COLO829 (cell line): Measurements from ENCODE around the gene STARD10.
"Not testable (repeated sequence)": the region's sequence is repeated elsewhere in the genome, so short reads cannot be mapped to it uniquely, and the experiment has no call there.

ENCODE experiments used
- DNase-seq: peaks from one replicate; pipeline ENCODE4 v3.0.0; 2012; ENCODE audit warnings: low spot score

The STARD10 gene, protein sequence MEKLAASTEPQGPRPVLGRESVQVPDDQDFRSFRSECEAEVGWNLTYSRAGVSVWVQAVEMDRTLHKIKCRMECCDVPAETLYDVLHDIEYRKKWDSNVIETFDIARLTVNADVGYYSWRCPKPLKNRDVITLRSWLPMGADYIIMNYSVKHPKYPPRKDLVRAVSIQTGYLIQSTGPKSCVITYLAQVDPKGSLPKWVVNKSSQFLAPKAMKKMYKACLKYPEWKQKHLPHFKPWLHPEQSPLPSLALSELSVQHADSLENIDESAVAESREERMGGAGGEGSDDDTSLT

DNA sequence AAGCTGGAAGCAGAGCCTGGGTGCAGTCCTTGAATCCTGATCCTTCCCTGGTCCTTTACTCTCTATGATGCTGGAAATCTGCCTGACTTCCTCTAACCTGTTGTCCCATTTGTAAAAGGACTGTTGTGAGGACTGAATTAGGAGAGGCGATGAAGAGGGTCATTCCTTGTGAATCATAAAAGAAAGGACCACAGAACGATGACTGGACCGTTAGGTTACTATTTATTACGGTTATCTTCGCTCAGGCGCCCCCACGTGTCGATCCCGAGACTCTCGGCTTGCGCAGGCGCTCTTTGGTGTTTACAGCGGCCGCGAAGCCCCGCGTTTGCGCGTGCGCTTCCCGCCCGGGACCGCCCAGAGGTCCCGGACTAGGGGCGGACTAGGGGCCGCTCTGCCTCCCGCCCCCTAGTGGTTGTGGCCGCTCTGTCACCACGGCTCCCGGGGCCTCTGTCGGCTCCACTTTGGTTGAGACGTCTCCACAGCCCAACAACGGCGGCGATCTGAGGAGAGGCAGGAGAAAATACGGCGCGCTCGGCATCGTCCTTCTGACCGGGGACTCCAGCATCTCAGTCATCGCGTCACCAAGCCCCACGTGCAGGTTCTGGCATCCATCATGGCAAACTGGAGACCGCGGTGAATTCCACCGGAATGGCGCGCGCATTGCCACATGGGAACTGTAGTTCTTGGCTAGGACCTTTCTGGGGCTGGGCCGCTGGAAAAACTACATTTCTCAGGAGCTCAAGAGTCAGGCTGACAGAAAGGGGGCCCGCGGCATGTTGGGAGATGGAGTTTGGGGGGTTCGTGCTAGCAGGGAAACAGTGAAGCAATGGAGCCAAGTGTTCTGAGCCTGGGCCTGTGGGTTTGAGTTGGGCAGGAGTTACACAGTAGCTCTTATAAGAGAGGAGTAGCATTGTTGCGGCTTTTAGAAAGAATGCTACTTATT, at the start of gene STARD10:
Gene STARD10, minus strand, starts transcription at position 623 of the 943 bp plus-strand sequence. CDS start 12,866 bp downstream, outside the sequence.
- peak; percentile 97 for DNase-seq

DNA sequence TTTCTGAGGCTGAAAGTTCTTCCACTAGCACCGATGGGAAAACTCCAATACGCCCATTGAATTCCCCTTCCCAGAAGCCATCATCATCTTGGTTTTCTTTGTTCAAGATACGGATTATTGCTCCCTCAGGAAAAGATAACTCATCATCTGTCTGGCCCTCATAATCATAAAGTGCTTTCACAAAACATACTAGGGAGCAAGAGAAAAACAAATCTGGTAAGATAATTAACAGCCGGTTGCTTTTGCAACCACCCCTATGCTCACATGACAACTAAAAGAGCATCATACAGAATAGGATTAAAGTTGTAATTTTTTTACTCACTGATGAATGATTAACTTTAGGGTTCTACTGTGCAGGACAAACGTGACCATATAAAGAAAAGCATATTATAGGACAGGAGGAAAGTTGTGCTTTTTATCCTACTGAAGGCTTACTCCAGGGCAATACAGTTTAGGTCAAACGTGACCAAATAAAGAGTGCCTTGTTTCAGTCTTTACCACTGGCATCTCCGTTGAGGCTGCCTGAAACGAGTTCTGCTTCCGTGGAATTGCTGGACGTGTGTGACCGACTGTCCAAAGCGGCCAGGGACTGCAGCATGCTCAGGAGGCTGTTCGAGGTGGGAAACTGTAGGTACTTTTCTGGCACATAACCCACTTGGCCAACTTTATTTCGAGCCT, 48.9 kb upstream of the STARD10 start:
- DNase-seq = peak; percentile 41

DNA sequence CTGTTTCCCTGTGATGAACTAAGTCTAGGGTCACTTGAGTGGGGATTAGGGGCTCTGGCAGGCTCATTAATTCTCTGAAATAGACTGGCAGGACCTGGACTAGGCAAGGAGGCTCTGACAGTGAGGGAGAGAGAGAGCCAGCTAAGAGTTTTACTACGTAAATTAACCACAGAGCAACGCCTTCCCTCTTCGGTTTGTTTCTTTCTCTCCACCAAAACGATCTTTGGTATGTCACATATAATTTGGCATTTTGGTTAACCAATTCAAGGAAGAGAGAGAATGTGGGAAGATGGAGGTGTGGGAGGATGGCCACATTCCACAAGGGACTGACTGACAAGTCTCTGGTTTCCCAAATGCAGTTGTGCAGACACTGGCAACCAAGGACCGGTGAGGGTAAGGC, 48.3 kb upstream of the STARD10 start:
- no peak for DNase-seq

DNA sequence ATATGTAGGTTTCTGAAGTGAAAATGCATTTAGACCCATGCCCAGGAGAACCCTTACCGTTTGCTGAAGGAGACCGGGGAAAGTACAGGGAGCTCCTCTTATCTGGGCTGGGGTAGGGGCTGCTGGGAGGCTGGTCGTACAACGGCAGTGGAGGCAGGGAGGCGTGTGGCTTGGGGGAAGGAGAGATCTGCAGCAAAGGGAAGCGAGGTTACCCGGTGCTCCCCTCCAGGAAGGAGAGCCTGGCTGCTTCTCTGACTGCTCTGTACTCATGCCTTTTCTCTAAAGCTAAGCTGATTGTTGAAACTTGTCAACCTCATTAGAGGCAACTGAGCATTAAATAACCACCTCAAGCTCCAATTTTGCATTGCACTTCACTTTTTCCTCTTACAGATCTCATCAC, 47.5 kb upstream of the STARD10 start:
- DNase-seq = no peak

DNA sequence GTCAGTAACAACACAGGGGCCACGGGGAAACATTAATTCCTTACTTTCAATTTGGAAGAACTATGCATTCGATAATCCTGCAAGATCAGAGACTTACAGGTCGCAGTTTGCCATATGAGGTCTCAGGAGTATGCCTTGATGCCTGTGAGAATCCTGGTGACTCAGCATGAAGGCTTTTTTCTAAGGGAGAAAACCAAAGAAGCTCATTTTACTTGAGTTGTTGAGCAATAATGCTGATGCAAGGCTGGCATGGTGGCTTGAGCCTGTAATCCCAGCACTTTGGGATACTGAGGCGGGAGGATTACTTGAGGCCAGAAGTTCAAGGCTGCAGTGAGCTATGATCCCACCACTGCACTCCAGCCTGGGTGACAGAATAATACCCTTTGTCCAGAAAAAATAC, 46.9 kb upstream of the STARD10 start:
- no peak for DNase-seq

DNA sequence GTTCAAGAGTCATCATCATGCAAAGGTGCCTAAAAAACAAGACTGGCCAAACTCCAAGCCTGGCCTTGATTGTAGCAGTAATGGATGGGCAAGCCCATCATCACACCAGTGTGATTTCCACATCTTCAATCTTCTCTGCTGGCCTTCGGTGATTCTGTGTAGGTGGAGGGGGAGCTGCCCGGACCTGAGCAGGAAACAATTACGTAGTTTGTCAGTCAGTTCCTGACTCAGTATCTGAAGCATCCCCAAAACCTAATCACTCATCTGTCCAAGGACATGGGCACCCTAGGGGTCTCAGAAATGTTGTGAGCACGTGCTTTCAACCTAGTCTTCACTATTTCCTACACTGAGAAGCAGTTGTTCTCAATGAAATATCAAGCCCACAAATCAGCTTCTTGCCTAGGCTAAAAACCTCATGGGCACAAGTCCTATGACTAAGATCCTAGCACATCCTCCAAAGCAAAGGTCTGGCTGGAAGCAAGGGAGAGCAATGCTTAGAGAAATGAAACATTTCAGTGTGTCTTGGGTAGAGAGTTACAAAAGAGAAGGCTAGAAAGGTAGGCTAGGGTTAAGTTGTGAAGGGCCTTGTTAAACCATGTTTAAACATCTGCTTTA, 45.0 kb upstream of the STARD10 start:
- DNase-seq = no peak

DNA sequence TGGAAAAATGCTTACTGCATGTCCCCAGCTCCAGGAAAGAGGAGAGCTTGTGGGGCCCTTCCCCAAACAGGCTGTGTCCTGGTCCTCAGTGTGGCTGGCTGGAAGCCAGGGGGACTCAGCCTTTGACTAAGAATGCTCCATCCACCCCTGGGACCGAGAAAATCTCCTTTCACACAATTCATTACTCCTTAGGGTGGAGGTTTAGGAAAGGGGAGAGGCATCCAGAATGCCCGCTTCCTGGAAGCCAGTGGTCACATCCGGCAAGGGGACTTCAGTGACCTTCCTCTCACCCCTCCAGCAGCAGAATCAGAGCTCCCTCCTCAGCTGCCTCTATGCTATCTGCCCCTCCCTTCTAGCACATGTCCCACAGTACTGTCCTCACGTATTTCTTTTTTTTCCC, 42.3 kb upstream of the STARD10 start:
- no peak for DNase-seq

DNA sequence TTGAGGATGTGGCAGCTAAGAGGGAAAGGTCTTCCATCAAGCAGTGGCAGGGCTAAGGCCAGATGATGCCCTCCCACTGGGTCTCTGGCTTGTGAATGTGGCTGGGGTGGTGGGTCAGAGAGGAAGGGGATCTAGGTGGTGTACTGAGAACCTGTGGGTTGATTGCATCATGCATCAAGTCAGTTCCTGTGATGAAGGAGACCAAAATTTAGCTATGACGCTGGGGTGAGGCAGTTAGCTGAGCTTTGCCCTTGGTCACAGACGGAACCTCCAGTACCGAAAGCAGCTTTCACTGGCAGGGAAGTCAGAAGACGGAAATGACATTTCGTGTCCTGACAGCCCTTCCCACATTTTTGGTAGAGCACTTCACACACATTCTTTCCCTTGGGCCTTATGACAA, 41.1 kb upstream of the STARD10 start:
- DNase-seq = no peak

DNA sequence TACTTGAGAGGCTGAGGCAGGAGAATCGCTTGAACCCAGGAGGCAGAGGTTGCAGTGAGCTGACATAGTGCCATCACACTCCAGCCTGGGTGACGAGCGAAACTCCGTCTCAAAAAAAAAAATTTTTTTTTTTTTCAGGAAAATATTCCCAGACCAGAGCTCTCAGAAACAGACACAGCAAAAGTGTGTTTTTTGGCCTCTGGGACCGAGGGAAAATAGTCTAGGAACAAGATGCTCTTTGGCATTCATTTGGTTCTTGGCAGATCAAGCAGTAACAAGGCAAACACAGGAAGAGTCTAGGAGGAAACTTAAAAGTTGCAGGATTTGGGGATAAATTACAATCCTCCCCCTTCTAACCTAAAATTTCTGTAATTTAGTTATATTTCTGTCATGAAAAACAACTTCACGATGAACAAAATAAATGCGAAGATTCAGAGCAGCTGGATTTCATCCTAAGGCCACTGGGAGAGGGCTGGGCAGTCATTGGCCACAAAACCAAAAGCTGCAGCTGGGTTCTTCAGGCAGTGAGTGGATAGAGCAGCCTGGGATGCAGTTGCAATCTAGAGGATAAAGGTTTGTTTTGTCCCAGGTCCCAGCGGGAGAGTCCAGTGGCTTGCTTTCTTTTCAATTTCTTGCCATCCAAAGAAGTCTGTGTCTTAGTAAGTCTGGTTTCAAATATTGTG, 40.1 kb upstream of the STARD10 start:
- DNase-seq = no peak

DNA sequence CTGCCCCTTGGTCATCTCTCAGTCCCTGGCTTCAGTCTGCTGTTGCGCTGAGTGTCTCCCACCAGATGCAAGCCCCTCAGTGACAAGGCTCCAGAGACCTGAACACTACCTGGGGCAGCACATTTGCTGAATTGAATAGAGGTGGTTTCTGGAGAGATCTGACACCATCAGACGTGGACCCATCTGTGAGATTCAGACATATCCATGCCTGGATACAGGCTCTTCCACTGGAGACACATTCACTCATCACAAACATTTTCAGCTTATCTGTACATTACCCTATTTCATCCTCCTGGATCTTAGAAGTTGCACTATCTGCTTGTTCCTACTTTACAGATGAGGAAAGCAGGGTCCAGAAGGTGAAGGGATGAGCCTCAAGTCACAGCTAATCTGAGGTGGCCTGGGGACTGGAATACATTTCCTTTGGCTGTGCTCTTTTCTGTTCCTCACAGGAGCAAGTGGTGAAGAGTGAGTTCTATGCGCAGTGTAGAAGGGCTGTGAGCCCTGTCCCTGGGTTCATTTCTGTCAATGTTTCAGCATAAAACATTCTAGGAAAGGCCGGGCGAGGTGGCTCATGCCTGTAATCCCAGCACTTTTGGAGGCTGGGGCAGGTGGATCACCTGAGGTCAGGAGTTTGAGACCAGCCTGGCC, 39.4 kb upstream of the STARD10 start:
- DNase-seq = no peak

DNA sequence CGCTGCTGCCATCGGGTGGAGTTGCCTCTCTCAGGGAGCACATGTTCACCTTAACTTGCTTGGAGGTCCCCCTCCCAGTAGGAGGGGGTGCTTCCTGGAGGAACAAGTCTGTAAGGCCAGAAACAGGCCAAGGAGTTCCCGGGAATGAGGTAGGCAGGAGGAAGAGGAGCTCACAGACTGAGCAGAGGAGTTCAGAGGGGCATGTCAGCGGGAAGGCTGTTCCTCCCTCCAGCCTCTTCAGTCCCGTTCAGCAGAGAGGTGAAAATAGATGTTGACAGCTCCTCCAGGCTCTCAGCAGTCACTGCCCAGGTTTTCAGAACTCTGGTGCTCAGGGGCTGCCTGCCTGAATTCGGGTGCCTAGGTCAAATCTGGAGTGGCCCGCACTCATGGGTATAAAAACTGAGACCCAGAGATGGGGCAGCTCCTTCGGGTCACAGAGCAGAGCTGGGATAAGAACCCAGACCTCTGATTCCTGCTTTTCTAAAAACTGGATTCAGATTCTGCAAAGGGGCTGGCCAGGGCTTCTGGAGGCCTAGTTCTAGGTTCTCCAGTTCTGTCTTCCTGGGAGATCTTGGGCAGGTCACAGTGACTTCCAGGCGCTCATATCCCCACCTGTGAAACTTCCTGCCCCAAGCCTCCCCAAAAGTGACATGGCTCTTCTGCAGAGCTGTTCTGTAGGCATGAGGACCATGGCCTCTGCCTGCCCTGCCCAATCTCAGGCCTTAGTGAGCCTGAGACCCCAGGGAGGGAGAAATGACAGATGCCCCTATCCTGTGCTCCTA, 38.6 kb upstream of the STARD10 start:
- DNase-seq = no peak

DNA sequence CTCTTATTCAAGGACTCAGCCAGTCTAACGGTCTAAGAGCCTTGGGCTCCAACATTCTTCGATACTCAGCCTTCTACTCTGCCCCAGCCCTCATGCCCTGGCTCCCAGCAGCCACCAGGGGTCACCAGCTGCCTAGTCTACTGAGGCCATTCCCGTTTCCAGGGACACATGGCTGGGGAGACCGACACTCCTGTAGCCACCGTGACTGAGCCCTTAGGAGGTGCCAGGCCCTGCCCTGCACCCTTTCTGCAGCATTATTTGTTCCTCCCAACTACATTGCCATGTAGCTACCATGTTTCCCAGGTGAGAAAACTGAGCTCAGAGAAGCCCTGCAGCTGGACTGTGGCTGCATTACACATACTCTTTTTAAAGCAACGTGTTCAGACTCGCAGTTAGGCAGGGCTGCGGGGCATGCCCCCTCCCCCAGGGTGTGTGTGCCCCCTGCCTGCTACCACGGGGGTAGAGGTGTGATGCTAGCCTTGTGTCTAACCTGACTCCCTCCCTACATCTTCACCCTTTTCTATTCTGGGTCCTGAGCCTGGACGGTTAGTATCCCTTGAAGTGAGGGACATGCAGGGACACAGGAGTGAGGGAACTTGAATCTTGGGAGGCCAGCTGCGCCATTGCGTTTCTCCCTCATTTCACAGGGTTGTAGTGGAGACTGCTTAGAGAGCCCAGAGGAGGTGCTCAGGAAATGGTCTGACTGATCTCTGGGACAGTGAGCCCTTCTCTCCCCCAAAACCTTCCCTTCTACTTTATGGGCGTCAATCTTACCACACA, 37.9 kb upstream of the STARD10 start:
- peak; percentile 52 for DNase-seq

DNA sequence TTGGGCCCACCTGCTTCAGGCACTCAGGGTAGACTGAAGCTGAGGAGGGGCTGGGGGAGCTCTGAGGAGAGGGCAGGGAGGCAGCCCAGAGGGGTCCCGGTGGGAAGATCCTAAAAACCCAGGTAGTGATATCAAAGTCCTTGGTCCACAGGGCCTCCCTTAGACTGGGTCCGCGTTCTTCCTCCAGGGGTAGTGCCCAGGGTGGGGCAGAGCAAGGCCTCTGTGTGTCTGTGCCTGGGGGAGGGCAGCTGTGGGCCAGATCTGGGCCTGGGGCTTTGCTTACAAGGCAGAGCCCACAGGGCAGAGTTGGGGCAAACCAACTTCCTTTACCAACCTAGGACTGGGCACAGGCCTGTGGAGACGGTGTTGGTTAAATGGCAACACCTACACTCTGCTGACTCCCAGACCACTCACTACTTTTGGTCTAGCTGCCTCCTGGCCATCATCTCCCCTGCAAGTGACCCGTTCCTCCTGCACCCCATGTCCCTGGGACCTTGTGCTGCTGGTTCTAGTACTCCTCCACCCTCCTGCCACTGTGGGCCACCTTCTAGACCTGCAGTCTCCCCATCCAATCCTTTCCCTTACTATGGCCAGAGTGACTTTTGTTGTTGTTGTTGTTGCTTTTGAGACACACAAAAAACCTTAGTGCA, 36.2 kb upstream of the STARD10 start:
- no peak for DNase-seq

DNA sequence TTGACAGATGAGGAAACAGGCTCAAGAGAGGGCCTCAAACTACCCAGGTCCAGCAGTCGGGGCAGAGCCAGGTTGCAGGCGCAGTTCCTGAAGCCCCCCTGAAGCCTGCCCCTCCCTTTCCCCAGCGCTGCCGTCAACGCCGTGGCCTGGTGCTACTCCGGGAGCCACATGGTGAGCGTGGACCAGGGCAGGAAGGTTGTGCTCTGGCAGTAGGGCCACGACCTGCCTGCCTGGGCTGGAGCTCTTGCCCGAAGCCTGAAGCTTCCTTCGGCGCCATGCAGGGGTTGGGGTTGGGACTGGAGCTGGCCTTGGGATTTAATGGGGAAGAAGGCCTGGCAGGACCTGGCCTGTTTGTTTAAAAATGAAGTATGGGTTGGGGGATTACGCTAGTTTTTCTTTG, 35.3 kb upstream of the STARD10 start:
- no peak for DNase-seq

DNA sequence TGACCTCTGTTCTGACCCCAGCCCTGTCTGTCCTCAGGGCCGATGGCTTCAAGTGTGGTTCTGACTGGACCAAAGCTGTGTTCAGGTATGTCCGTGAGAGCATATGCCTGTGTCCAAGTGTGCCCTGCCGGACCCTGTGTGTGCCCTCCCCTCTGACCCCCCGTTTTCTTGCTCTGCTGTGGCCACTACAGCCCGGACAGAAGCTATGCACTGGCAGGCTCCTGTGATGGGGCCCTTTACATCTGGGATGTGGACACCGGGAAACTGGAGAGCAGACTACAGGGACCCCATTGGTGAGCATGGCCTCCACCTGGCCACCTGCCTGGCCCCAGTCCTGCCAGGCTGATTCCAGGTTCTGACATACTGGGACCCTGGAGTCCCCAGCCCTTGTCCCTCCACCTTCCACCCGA, 34.9 kb upstream of the STARD10 start:
- no peak for DNase-seq

DNA sequence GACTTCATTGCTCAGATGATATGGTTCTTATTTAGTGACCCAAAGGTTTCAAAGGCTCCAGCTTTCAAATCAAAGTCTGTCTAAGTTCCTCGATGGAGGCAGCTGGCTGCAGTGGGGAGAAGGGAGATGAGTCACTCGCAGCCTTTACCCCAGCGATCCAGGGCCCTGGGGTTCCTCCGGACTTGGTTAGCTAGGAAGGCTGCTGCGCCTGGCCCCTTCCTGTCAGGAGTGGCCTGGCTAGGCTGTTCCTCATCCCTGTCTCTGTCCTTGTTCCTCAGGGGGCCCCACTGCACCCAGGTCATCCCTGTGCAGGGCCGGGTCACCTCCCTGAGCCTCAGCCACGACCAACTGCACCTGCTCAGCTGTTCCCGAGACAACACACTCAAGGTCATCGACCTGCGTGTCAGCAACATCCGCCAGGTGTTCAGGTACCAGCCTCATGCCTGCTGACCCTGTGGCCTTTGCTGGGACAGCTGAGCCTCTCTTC, 34.3 kb upstream of the STARD10 start:
- DNase-seq = no peak

DNA sequence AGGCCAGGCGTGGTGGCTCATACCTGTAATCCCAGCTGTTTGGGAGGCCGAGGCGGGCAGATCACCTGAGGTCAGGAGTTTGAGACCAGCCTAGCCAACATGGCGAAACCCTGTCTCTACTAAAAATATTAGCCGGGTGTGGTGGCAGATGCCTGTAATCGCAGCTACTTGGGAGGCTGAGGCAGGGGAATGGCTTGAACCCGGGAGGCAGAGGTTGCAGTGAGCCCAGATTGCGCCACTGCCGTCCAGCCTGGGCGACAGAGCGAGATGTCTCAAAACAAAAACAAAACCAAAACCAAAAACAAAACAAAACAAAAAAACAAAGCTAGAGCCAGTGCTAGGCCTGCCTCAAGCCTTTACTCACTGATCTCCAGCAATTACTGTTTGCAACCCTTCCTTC, 33.8 kb upstream of the STARD10 start:
- not testable (repeated sequence) for DNase-seq

DNA sequence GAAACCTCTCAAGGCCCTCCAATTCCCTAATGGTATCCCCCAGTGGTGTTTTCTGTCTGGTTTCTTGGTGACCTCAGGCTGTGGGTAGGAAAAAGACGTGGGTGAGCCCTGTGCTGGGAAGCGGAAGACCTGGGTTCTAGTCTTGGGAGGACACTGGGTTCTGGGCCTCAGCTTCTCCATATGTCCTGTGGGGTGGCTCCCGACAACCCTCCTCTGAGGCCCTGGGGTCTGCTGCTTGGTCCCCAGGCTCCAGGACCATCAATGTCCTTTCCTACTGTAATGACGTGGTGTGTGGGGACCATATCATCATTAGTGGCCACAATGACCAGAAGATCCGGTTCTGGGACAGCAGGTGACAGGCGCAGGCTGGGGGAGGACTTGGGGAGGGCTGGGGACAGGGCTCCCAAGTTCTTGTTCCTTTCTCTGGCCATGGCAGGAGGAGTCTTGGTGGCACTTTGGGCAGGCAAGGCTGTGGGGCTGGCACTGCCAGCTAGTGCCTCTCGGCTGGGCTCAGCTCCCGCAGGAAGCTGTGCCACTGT, 33.2 kb upstream of the STARD10 start:
- no peak for DNase-seq
